GM12878 (cell line): ENCODE data around the gene TOR1AIP1.

ENCODE experiments used
- BMI1 ChIP-seq: fragments of 450-650 bp; IDR thresholded peaks from 2 replicates; pipeline ENCODE4 v1.6.1; 2016; ENCODE audit warnings: mild to moderate bottlenecking, moderate library complexity, borderline replicate concordance
- CBFB ChIP-seq: IDR thresholded peaks from 2 replicates; pipeline ENCODE4 v1.6.1; 2016; ENCODE audit warnings: antibody characterized with exemption, low read depth
- CTCF ChIP-seq, 3 experiments: IDR thresholded peaks in 2 of 3; conservative IDR thresholded peaks in 1 of 3; 2 replicates each; pipeline ENCODE4 v1.5.1; 2011; ENCODE audit warnings: low read depth in 3 of 3, low read length in 3 of 3, mild to moderate bottlenecking in 3 of 3, control low read depth in 2 of 3, moderate library complexity in 2 of 3, inconsistent platforms in 1 of 3, mixed read lengths in 1 of 3; ENCODE audit not compliant: control insufficient read depth in 2 of 3, insufficient read depth in 1 of 3; ENCODE audit errors: extremely low read depth in 1 of 3
- HCFC1 ChIP-seq: fragments of 150-350 bp; IDR thresholded peaks from 2 replicates; pipeline ENCODE4 v1.6.1; 2014; ENCODE audit warnings: low read length
- NFIC ChIP-seq: IDR thresholded peaks from 2 replicates; pipeline ENCODE4 v1.6.1; 2012; ENCODE audit warnings: low read depth, mild to moderate bottlenecking, inconsistent platforms, low read length, moderate library complexity
- SIX5 ChIP-seq: IDR thresholded peaks from 2 replicates; pipeline ENCODE4 v1.6.1; 2011; ENCODE audit warnings: mild to moderate bottlenecking, low read depth, low read length, moderate library complexity; ENCODE audit not compliant: severe bottlenecking
- ZSCAN29 ChIP-seq: fragments of 450-650 bp; IDR thresholded peaks from 2 replicates; pipeline ENCODE4 v1.6.1; 2017; ENCODE audit warnings: mild to moderate bottlenecking, moderate library complexity

- TF ChIP-seq CTCF (IDR thresholded peaks at IDR 0.05 in 2 of 3, conservative IDR thresholded peaks at IDR 0.05 in 1 of 3; ENCODE audit: control insufficient read depth in 2 of 3, extremely low read depth in 1 of 3, insufficient read depth in 1 of 3, low read depth in 3 of 3, low read length in 3 of 3) (peak; percentile 5 to 36 (median 29); a peak in 3 of 6 replicates), NFIC (peak; percentile 17; the same call in 1 of the 2 replicates), SIX5 (peak; percentile 99), CBFB (peak; percentile 89; the same call in 1 of the 2 replicates), BMI1 (no peak), HCFC1 (peak; percentile 100), ZSCAN29 (peak; percentile 87)
These were observed at the start of gene TOR1AIP1 for GRCh38 chr1:179882253-179883039.
